Measurements from ENCODE around the gene SOCS6.

DNA sequence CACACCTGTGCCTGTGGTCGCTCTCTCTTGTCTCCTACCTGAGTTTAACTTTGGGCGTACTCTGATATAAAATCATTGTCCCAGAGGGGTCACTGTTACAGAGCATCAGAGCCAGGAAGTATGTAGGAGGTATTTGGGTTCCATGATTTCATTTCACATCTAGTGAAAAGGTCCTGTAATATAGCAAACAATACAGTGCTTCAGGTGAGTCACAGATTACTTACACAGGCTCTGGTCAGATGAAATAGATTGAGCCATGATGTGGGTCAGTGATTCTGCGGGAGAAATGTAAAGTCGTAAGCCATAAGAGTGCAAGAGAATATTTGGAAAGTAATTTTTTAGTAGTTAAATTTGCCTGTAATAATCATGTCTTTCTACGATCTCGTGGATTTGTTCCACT, 70.2 kb downstream of the SOCS6 start:
- TF ChIP-seq, protein P1, sequence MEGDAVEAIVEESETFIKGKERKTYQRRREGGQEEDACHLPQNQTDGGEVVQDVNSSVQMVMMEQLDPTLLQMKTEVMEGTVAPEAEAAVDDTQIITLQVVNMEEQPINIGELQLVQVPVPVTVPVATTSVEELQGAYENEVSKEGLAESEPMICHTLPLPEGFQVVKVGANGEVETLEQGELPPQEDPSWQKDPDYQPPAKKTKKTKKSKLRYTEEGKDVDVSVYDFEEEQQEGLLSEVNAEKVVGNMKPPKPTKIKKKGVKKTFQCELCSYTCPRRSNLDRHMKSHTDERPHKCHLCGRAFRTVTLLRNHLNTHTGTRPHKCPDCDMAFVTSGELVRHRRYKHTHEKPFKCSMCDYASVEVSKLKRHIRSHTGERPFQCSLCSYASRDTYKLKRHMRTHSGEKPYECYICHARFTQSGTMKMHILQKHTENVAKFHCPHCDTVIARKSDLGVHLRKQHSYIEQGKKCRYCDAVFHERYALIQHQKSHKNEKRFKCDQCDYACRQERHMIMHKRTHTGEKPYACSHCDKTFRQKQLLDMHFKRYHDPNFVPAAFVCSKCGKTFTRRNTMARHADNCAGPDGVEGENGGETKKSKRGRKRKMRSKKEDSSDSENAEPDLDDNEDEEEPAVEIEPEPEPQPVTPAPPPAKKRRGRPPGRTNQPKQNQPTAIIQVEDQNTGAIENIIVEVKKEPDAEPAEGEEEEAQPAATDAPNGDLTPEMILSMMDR (conservative IDR thresholded peaks at IDR 0.05 in 1 of 2, IDR thresholded peaks at IDR 0.05 in 1 of 2; ENCODE audit: low read depth in 1 of 2, low read length in 2 of 2), result no peak
- no peak for TF ChIP-seq EZH2 (IDR thresholded peaks at IDR 0.05; ENCODE audit: low read length, missing control alignments)
